ENCODE measurements around the gene OTOG.

The OTOG gene

DNA sequence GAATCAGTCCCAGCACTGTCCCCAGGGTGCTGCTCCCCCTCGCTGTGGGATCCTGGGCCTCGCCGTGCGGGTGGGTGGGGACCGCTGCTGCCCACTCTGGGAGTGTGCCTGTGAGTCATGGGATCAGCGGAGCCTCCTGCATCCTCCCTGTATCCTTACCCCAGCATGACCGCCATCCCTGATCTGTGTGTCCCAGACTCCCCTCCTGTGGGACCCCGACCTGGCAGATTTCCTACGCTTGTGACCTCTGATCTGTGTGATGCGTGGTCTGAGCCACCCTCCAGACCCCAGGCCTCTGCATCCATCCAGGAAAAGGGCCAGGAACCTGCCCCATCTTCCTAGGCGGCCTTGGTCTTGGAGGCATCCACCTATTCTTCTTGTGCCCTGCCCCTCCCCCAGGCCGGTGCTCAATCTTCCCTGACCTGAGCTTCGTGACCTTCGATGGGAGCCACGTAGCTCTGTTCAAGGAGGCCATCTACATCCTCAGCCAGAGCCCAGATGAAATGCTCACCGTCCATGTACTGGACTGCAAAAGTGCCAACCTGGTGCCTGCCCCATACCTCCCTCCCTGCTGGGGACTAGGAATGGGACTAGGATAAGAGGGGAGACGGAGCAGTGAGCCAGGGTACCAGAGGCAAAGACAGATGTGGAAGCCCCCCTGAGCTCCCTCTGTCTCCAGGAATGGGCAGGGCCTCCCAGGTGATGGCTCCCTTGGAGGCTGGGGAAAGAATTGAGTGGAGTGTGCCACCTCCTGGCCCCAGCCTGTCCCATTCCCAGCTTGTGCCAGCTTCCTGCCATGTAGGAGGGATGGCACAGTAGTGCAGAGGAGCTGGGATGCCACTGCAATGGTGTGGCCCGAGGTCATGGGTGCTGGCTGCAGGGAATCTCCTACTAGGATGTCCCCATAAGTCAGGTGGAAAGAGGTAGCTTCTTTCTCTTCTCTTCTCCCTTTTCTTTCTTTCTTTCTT lies 65.4 kb downstream of the OTOG start:
- TF ChIP-seq, protein P1, sequence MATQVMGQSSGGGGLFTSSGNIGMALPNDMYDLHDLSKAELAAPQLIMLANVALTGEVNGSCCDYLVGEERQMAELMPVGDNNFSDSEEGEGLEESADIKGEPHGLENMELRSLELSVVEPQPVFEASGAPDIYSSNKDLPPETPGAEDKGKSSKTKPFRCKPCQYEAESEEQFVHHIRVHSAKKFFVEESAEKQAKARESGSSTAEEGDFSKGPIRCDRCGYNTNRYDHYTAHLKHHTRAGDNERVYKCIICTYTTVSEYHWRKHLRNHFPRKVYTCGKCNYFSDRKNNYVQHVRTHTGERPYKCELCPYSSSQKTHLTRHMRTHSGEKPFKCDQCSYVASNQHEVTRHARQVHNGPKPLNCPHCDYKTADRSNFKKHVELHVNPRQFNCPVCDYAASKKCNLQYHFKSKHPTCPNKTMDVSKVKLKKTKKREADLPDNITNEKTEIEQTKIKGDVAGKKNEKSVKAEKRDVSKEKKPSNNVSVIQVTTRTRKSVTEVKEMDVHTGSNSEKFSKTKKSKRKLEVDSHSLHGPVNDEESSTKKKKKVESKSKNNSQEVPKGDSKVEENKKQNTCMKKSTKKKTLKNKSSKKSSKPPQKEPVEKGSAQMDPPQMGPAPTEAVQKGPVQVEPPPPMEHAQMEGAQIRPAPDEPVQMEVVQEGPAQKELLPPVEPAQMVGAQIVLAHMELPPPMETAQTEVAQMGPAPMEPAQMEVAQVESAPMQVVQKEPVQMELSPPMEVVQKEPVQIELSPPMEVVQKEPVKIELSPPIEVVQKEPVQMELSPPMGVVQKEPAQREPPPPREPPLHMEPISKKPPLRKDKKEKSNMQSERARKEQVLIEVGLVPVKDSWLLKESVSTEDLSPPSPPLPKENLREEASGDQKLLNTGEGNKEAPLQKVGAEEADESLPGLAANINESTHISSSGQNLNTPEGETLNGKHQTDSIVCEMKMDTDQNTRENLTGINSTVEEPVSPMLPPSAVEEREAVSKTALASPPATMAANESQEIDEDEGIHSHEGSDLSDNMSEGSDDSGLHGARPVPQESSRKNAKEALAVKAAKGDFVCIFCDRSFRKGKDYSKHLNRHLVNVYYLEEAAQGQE (IDR thresholded peaks at IDR 0.05; ENCODE audit: low read depth): no peak
- TF ChIP-seq TAF1 (IDR thresholded peaks at IDR 0.05; ENCODE audit: low read depth) (no peak), RAD21 (IDR thresholded peaks at IDR 0.05; ENCODE audit: low read depth) (no peak), TEAD4 (IDR thresholded peaks at IDR 0.05) (no peak), EP300 (IDR thresholded peaks at IDR 0.05; ENCODE audit: borderline replicate concordance) (no peak)
- TF ChIP-seq, protein P2, sequence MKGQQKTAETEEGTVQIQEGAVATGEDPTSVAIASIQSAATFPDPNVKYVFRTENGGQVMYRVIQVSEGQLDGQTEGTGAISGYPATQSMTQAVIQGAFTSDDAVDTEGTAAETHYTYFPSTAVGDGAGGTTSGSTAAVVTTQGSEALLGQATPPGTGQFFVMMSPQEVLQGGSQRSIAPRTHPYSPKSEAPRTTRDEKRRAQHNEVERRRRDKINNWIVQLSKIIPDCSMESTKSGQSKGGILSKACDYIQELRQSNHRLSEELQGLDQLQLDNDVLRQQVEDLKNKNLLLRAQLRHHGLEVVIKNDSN (IDR thresholded peaks at IDR 0.05): no peak

DNA sequence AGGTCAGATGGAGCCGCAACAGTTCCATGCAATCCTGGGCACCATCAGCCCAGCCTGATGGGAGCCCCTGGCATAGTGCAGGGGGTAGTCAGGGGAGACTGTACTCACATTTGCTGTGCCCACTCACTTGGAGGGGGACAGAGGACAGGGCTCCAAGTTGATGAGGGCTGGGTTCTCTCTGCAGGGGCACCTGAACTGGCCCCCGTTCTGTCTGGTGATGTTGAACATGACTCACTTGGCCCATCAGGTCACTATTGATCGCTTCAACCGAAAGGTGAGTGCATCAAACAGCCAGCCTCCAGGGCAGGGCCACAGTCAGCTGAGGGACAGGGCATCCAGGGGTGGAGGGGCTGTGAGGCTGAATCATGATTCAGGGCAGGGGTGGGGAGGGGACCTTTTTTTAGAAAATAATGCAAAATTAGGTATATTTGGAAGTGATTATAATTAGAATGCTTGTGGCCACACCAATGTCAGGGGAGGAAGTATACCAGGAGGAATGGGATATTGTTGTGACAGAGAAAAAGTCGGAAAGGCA lies 66.4 kb downstream of the OTOG start:
- TF ChIP-seq RAD21 (IDR thresholded peaks at IDR 0.05; ENCODE audit: low read depth) (no peak), EP300 (IDR thresholded peaks at IDR 0.05; ENCODE audit: borderline replicate concordance) (no peak), NFIC (IDR thresholded peaks at IDR 0.05) (no peak), ZBTB7A (IDR thresholded peaks at IDR 0.05; ENCODE audit: low read depth) (no peak), TEAD4 (IDR thresholded peaks at IDR 0.05) (no peak), CREB1 (IDR thresholded peaks at IDR 0.05; ENCODE audit: low read depth) (no peak), YY1 (IDR thresholded peaks at IDR 0.05; ENCODE audit: low read depth) (no peak), FOXM1 (IDR thresholded peaks at IDR 0.05; ENCODE audit: borderline replicate concordance, low read depth) (no peak), TAF1 (IDR thresholded peaks at IDR 0.05; ENCODE audit: low read depth) (no peak), TCF12 (IDR thresholded peaks at IDR 0.05; ENCODE audit: low read depth) (no peak), EGR1 (IDR thresholded peaks at IDR 0.05) (no peak), CEBPB (IDR thresholded peaks at IDR 0.05) (no peak)
- TF ChIP-seq, protein P2 (IDR thresholded peaks at IDR 0.05): no peak
- TF ChIP-seq, protein P3, sequence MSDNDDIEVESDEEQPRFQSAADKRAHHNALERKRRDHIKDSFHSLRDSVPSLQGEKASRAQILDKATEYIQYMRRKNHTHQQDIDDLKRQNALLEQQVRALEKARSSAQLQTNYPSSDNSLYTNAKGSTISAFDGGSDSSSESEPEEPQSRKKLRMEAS (IDR thresholded peaks at IDR 0.05): no peak
- TF ChIP-seq, protein P1 (IDR thresholded peaks at IDR 0.05; ENCODE audit: low read depth): no peak

DNA sequence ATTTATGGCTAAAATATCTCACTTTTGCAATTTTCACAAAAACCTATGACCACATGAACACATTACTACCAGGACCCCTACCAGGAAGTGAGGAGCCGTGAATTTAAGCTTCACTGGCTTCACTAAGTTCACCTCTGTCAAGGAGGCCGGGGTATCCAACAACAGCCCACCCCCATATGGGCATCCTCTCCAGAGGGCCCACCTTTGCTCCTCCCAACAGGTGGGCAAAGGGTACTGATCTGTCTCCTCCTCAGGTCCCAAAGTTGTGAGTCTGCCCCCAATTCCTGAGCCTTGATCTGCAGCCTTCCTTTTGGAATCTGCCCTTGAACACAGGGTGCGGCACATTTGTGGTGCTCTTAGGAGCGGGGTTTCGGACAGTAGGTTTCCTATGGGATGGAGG lies 66.9 kb downstream of the OTOG start:
- TF ChIP-seq, protein P2 (IDR thresholded peaks at IDR 0.05): no peak
- TF ChIP-seq NFIC (IDR thresholded peaks at IDR 0.05): no peak
- TF ChIP-seq CEBPB (IDR thresholded peaks at IDR 0.05): no peak
- TF ChIP-seq EP300 (IDR thresholded peaks at IDR 0.05; ENCODE audit: borderline replicate concordance): no peak
- TF ChIP-seq TAF1 (IDR thresholded peaks at IDR 0.05; ENCODE audit: low read depth): no peak
- no peak for TF ChIP-seq ZBTB7A (IDR thresholded peaks at IDR 0.05; ENCODE audit: low read depth)
- no peak for TF ChIP-seq EGR1 (IDR thresholded peaks at IDR 0.05)
- TF ChIP-seq TEAD4 (IDR thresholded peaks at IDR 0.05): no peak
- no peak for TF ChIP-seq CREB1 (IDR thresholded peaks at IDR 0.05; ENCODE audit: low read depth)
- TF ChIP-seq TCF12 (IDR thresholded peaks at IDR 0.05; ENCODE audit: low read depth): no peak
- no peak for TF ChIP-seq FOXM1 (IDR thresholded peaks at IDR 0.05; ENCODE audit: borderline replicate concordance, low read depth)
- TF ChIP-seq, protein P1 (IDR thresholded peaks at IDR 0.05; ENCODE audit: low read depth): no peak
- no peak for TF ChIP-seq RAD21 (IDR thresholded peaks at IDR 0.05; ENCODE audit: low read depth)
- TF ChIP-seq, protein P3 (IDR thresholded peaks at IDR 0.05): no peak
- no peak for TF ChIP-seq YY1 (IDR thresholded peaks at IDR 0.05; ENCODE audit: low read depth)

Measured in Ishikawa (cell line).